GM12878 (cell line): Measurements from ENCODE around the gene KCNQ1. TPM values are rescaled to one million over a fixed set of nuclear protein-coding genes. Genes with fewer than 3 reads are reported as not detected.
A peak's percentile ranks its signal among the peaks of the same experiment; 100 is the strongest.

Source experiments
- ATAC-seq: fragments of 200-7000 bp; cut with Tn5 transposase; 3 replicates; pipeline ENCODE4 v1.9.1; 2020; ENCODE audit warnings: mild to moderate bottlenecking, moderate library complexity
- BruUV-seq: library from RNA; stranded (reverse); fragments of 400-500 nt; replicated peaks from 2 replicates; lab custom pipeline; 2021; lab: Mats Ljungman, UMichigan
- CTCF ChIA-PET: fragments of 300-600 bp; sonication (Branson Sonifier 250); formaldehyde crosslinking; extraction: SDS; loops from one replicate; lab custom pipeline; 2021; ENCODE audit warnings: inconsistent platforms; lab: Yijun Ruan, JAX
- POLR2A ChIA-PET: fragments of 350-600 bp; formaldehyde crosslinking; extraction: SDS; loops from one replicate; lab custom pipeline; 2021; ENCODE audit warnings: inconsistent platforms; lab: Charles Lee
- RAD21 ChIA-PET: fragments of 300-600 bp; sonication (Branson Sonifier 250); formaldehyde crosslinking; loops from one replicate; lab custom pipeline; 2023; ENCODE audit warnings: antibody characterized with exemption; ENCODE audit not compliant: unreplicated experiment; lab: Charles Lee
- SMC1A ChIA-PET: fragments of 300-600 bp; sonication (Branson Sonifier 250); formaldehyde crosslinking; loops from one replicate; lab custom pipeline; 2023; ENCODE audit not compliant: unreplicated experiment, uncharacterized antibody; lab: Charles Lee
- DNase-seq: peaks from one replicate; pipeline ENCODE4 v3.0.0-alpha.2; 2011; ENCODE audit warnings: low read depth, low spot score
- FAIRE-seq: peaks from 3 replicates; lab custom pipeline; 2011; peaks lifted over from hg19 to GRCh38; lab: Jason Lieb, UNC
- H2AFZ ChIP-seq: 2 replicates; pipeline ENCODE4 v1.6.0; 2011; ENCODE audit warnings: low read depth, low read length, control low read depth; ENCODE audit not compliant: control insufficient read depth
- H3K27ac ChIP-seq: 2 replicates; pipeline ENCODE4 v1.5.1; 2011; ENCODE audit warnings: control low read depth; ENCODE audit not compliant: control insufficient read depth, insufficient read depth
- H3K27me3 ChIP-seq, 2 experiments: replicated peaks in 1 of 2; 2 replicates each; pipeline versions ENCODE4 v1.6.0 to v1.6.1; 2011; ENCODE audit warnings: low read length in 1 of 2; ENCODE audit not compliant: control insufficient read depth in 2 of 2, insufficient read depth in 2 of 2
- H3K36me3 ChIP-seq, 2 experiments: 2 replicates each; pipeline ENCODE4 v1.5.1; 2011; ENCODE audit warnings: low read length in 1 of 2; ENCODE audit not compliant: control insufficient read depth in 2 of 2, insufficient read depth in 2 of 2
- H3K4me1 ChIP-seq: 2 replicates; pipeline ENCODE4 v1.6.1; 2011; ENCODE audit warnings: mild to moderate bottlenecking, low read length, moderate library complexity, mixed read lengths; ENCODE audit not compliant: control insufficient read depth, insufficient read depth
- H3K4me2 ChIP-seq: 2 replicates; pipeline ENCODE4 v1.6.0; 2011; ENCODE audit warnings: control low read depth; ENCODE audit not compliant: control insufficient read depth, insufficient read depth
- H3K4me3 ChIP-seq: fragments of 200-600 bp; sonication (generic); 2 replicates; pipeline ENCODE4 v1.5.1; 2016
- H3K79me2 ChIP-seq: 2 replicates; pipeline ENCODE4 v1.6.0; 2011; ENCODE audit warnings: low read length; ENCODE audit not compliant: control insufficient read depth, insufficient read depth
- H3K9ac ChIP-seq: 2 replicates; pipeline ENCODE4 v1.8.0; 2011; ENCODE audit warnings: low read length, control low read depth, mixed read lengths; ENCODE audit not compliant: control insufficient read depth, insufficient read depth
- H3K9me3 ChIP-seq: replicated peaks from 3 replicates; pipeline ENCODE4 v1.5.1; 2011; ENCODE audit warnings: mild to moderate bottlenecking, low read length; ENCODE audit not compliant: control insufficient read depth, insufficient read depth
- H4K20me1 ChIP-seq: 2 replicates; pipeline ENCODE4 v1.6.0; 2011; ENCODE audit not compliant: control insufficient read depth, insufficient read depth
- KLF5 ChIP-seq: fragments of 450-650 bp; IDR thresholded peaks from 2 replicates; pipeline ENCODE4 v1.6.1; 2014; ENCODE audit warnings: mild to moderate bottlenecking; ENCODE audit not compliant: partially characterized antibody
- POLR2A ChIP-seq: IDR thresholded peaks from 2 replicates; pipeline ENCODE4 v1.6.1; 2011; ENCODE audit warnings: low read depth, mild to moderate bottlenecking, low read length
- RELA ChIP-seq: fragments of 450-650 bp; IDR thresholded peaks from 2 replicates; pipeline ENCODE4 v1.8.0; 2014; ENCODE audit warnings: borderline replicate concordance; ENCODE audit not compliant: partially characterized antibody
- WGBS: methylation state at CpG from one replicate; pipeline ENCODE4 v1.1.6; 2016; ENCODE audit warnings: low lambda C conversion rate; ENCODE audit not compliant: insufficient replicate concordance, insufficient coverage; ENCODE audit errors: missing lambda C conversion rate; 5-methylcytosine and 5-hydroxymethylcytosine counted together
- in situ Hi-C: fragments of 300-500 bp; cut with MboI; formaldehyde crosslinking; loops from 9 replicates; pipeline ENCODE4 v1.14.3; 2018; ENCODE audit warnings: mixed read lengths
- intact Hi-C: fragments of 100-400 bp; cut with micrococcal nuclease; formaldehyde crosslinking; loops from one replicate; pipeline ENCODE4 v1.14.2; 2022; ENCODE audit not compliant: unreplicated experiment
- polyA plus RNA-seq, 11 experiments: library from polyadenylated mRNA; depleted of rRNA in 4 of 11; unstranded in 6 of 11; stranded (reverse) in 5 of 11; fragments of >200 nt; fragmentation: Nextera tagmentation in 4 of 11; fragmentation: Illumina TruSeq in 1 of 11; extraction: Ambion mirVana in 4 of 11; extraction: Trizol in 1 of 11; gene quantifications; 1 replicate in 1 of 11; 2 replicates in 10 of 11; pipeline versions ENCODE4 v1.2.1 to v1.2.3, GENCODE V29; 2011 to 2016; ENCODE audit warnings: inconsistent platforms in 2 of 11, missing spikeins in 2 of 11, low read depth in 1 of 11
- total RNA-seq, 4 experiments: library from RNA; depleted of rRNA in 3 of 4; stranded (reverse); fragments of >200 nt in 3 of 4; fragmentation: Illumina TruSeq in 1 of 4; extraction: Trizol in 1 of 4; gene quantifications; 2 replicates each; pipeline versions ENCODE4 v1.2.1 to v1.2.3, GENCODE V29; 2013 to 2021
- TF ChIP-seq, protein P1 (sequence below): IDR thresholded peaks from 2 replicates; pipeline ENCODE4 v1.6.1; 2012; ENCODE audit warnings: low read depth, low read length, improper control_type of control experiment

Gene KCNQ1
- total and polyA plus RNA-seq, 10 of the 15 experiments (the other 5 are each of a cell fraction or from before 2014, with no cell fraction given): 0.03 to 0.15 (median 0.12) TPM; not detected in 7

DNA sequence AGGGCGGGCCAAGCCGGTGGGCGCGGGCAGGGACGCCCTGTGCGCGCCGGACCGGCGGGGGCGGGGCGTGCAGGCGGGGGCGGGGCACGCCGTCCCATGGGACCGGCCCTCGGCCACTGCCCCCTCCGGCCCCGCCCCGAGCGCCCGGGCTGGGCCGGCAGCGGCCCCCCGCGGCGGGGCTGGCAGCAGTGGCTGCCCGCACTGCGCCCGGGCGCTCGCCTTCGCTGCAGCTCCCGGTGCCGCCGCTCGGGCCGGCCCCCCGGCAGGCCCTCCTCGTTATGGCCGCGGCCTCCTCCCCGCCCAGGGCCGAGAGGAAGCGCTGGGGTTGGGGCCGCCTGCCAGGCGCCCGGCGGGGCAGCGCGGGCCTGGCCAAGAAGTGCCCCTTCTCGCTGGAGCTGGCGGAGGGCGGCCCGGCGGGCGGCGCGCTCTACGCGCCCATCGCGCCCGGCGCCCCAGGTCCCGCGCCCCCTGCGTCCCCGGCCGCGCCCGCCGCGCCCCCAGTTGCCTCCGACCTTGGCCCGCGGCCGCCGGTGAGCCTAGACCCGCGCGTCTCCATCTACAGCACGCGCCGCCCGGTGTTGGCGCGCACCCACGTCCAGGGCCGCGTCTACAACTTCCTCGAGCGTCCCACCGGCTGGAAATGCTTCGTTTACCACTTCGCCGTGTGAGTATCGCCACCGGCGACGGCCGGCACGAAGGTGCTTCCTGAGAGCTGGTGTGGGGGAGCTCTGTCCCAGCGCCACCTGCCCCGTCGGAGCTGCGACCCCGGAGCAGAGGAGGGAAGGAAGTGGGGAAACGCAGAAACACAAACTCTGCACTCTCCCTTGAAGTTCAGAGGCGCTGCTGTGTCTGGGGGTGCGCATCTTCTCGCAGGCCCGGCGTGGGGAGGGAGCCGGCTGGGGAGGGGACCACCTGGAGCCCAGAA lies at the start of gene KCNQ1 (continued):
- TF ChIP-seq, protein P1, sequence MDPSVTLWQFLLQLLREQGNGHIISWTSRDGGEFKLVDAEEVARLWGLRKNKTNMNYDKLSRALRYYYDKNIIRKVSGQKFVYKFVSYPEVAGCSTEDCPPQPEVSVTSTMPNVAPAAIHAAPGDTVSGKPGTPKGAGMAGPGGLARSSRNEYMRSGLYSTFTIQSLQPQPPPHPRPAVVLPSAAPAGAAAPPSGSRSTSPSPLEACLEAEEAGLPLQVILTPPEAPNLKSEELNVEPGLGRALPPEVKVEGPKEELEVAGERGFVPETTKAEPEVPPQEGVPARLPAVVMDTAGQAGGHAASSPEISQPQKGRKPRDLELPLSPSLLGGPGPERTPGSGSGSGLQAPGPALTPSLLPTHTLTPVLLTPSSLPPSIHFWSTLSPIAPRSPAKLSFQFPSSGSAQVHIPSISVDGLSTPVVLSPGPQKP: no peak
- no peak for TF ChIP-seq RELA

DNA sequence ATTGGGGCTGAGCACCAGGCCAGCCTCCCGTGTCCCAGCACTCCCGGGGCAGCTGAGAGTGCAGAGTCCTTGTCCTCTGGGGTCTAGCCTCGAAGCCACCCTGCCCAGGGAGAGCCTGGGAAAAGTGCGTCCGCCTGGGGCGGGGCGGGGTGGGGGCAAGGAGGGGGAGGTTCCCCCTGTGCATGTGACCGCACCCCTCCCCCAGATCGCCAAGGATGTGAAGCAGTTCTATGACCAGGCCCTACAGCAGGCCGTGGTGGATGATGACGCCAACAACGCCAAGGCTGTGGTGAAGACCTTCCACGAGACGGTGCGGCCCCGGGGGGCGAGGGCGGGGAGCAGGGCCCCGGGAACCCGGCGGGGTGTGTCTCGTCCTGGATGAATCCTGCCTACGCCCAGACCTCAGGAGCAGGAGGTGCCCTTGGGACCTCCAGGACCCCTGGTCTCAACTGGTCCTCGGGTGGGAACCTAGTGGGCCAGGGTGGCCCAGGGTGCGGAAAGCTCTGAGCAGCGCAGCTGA lies 49.5 kb upstream of the KCNQ1 start:
- no TSS peak for BruUV-seq
- RAD21 ChIA-PET: no interaction called here
- CTCF ChIA-PET: interaction anchor here (1.1 kb wide), 1 partner anchor 12 kb away, joined by 3 read pairs; no protein-coding TSS in a partner anchor
- peaks cover 11% of the 10 kb centered on the region for H3K79me2 ChIP-seq
- H3K27ac ChIP-seq: no peak overlapping the region
- FAIRE-seq (no peak), DNase-seq (no peak), ATAC-seq (no peak)
- no peak overlapping the region for H3K4me2 ChIP-seq
- peaks cover 0 to 52% of the 10 kb centered on the region in 2 experiments; a peak in 3 of 4 replicates for H3K36me3 ChIP-seq
- H3K27me3 ChIP-seq: no peaks in the 10 kb centered on the region
- WGBS: 91% methylated on average over 19 of the region's 26 CpGs
- intact Hi-C loops: no loop called here
- no peaks in the 10 kb centered on the region; the same call in 1 of the 2 replicates for H4K20me1 ChIP-seq
- in situ Hi-C loops: loop anchor here (25.0 kb wide), 1 partner anchor 1583 kb away; the partner anchor contains the start of genes PIDD1, PNPLA2 and RPLP2
- H2AFZ ChIP-seq: no peak overlapping the region
- H3K9ac ChIP-seq: no peak overlapping the region
- H3K4me1 ChIP-seq: peaks cover 23% of the 10 kb centered on the region
- TF ChIP-seq KLF5: no peak
- TF ChIP-seq POLR2A: peak; percentile 16; the same call in 1 of the 2 replicates
- TF ChIP-seq, all 136 proteins: peak for 1
- no peaks in the 10 kb centered on the region for H3K9me3 ChIP-seq
- H3K4me3 ChIP-seq: no peak overlapping the region
- ChIA-PET SMC1A (no interaction called here), POLR2A (no interaction called here)
